A549 (cell line): ENCODE data around the gene SALL1. TPM values are rescaled to one million over a fixed set of nuclear protein-coding genes. Genes with fewer than 3 reads are reported as not detected.

Source experiments
- ATAC-seq, 2 experiments: fragments of 200-7000 bp in 1 of 2; fragments of >200 bp in 1 of 2; cut with Nextera tagmentation in 1 of 2; cut with Tn5 transposase in 1 of 2; 3 replicates each; pipeline versions ENCODE4 v1.8.0 to v1.9.1; 2018 to 2020; ENCODE audit warnings: mild to moderate bottlenecking in 1 of 2, moderate library complexity in 1 of 2
- CTCF ChIA-PET: fragments of 300-600 bp; sonication (Branson Sonifier 250); formaldehyde crosslinking; extraction: SDS; loops from one replicate; lab custom pipeline; 2021; ENCODE audit warnings: antibody characterized with exemption, inconsistent platforms; lab: Yijun Ruan, JAX
- POLR2A ChIA-PET: fragments of 350-600 bp; formaldehyde crosslinking; extraction: SDS; loops from one replicate; lab custom pipeline; 2021; ENCODE audit warnings: antibody characterized with exemption, inconsistent platforms; lab: Yijun Ruan, JAX
- DNase-seq, 2 experiments: peaks; one replicate each; pipeline versions ENCODE4 v3.0.0 to v3.0.0-alpha.2; 2011 to 2016; ENCODE audit warnings: low read depth in 1 of 2, low spot score in 1 of 2
- FAIRE-seq: peaks from 2 replicates; lab custom pipeline; 2011; peaks lifted over from hg19 to GRCh38; lab: Jason Lieb, UNC
- H3K27ac ChIP-seq, 2 experiments: fragments of >200 bp; sonication (Bioruptor Twin); formaldehyde crosslinking; 3 replicates each; pipeline ENCODE4 v1.5.1; 2016 to 2017
- H3K4me1 ChIP-seq: fragments of >200 bp; sonication (Bioruptor Twin); formaldehyde crosslinking; 3 replicates; pipeline ENCODE4 v1.6.1; 2016
- H3K4me2 ChIP-seq: fragments of >200 bp; sonication (Bioruptor Twin); formaldehyde crosslinking; 3 replicates; pipeline ENCODE4 v1.6.1; 2016
- H3K4me3 ChIP-seq: fragments of >200 bp; sonication (Bioruptor Twin); formaldehyde crosslinking; 3 replicates; pipeline ENCODE4 v1.5.1; 2016
- H3K9me3 ChIP-seq: fragments of >200 bp; sonication (Bioruptor Twin); formaldehyde crosslinking; 3 replicates; pipeline ENCODE4 v1.6.1; 2016
- CBX8 ChIP-seq: fragments of 200-600 bp; sonication (generic); IDR thresholded peaks from 2 replicates; pipeline ENCODE4 v1.6.1; 2016
- CEBPB ChIP-seq, 2 experiments: fragments of >200 bp in 1 of 2; sonication (Bioruptor Twin) in 1 of 2; formaldehyde crosslinking in 1 of 2; IDR thresholded peaks; 2 replicates each; pipeline ENCODE4 v1.6.1; 2012 to 2016
- CHD2 ChIP-seq: fragments of 150-350 bp; IDR thresholded peaks from 2 replicates; pipeline ENCODE4 v1.6.1; 2014; ENCODE audit warnings: low read length; ENCODE audit not compliant: partially characterized antibody
- E2F6 ChIP-seq: IDR thresholded peaks from 2 replicates; pipeline ENCODE4 v1.6.1; 2012; ENCODE audit warnings: low read depth, borderline replicate concordance
- EHF ChIP-seq: fragments of 250-450 bp; sonication (Bioruptor Pico); IDR thresholded peaks from 2 replicates; pipeline ENCODE4 v1.5.0; 2020; ENCODE audit warnings: mild to moderate bottlenecking
- EHMT2 ChIP-seq: fragments of 200-600 bp; sonication (generic); IDR thresholded peaks from 2 replicates; pipeline ENCODE4 v1.6.1; 2016; ENCODE audit warnings: antibody characterized with exemption, low read depth, mild to moderate bottlenecking, moderate library complexity
- EP300 ChIP-seq, 2 experiments: fragments of >200 bp; sonication (Bioruptor Twin); formaldehyde crosslinking; IDR thresholded peaks; 2 replicates in 1 of 2; 3 replicates in 1 of 2; pipeline ENCODE4 v1.6.1; 2016 to 2017
- ESRRA ChIP-seq: fragments of 150-350 bp; IDR thresholded peaks from 2 replicates; pipeline ENCODE4 v1.6.1; 2014; ENCODE audit warnings: mild to moderate bottlenecking, low read length, borderline replicate concordance
- FOSB ChIP-seq: fragments of 250-450 bp; sonication (Bioruptor Pico); IDR thresholded peaks from 2 replicates; pipeline ENCODE4 v1.5.0; 2020; ENCODE audit warnings: mild to moderate bottlenecking, moderate library complexity
- FOSL2 ChIP-seq, 2 experiments: fragments of 450-650 bp in 1 of 2; fragments of >200 bp in 1 of 2; sonication (Bioruptor Twin) in 1 of 2; formaldehyde crosslinking; IDR thresholded peaks; 2 replicates each; pipeline versions ENCODE4 v1.5.0 to v1.6.1; 2016 to 2020; ENCODE audit warnings: mild to moderate bottlenecking in 1 of 2, moderate library complexity in 1 of 2
- FOXS1 ChIP-seq: fragments of 250-450 bp; sonication (Bioruptor Pico); IDR thresholded peaks from 2 replicates; pipeline ENCODE4 v1.5.0; 2020; ENCODE audit warnings: mild to moderate bottlenecking, moderate library complexity
- GATA3 ChIP-seq: IDR thresholded peaks from 2 replicates; pipeline ENCODE4 v1.6.1; 2012; ENCODE audit warnings: borderline replicate concordance
- HDAC2 ChIP-seq: fragments of 200-600 bp; sonication (generic); IDR thresholded peaks from 2 replicates; pipeline ENCODE4 v1.6.1; 2016
- HEYL ChIP-seq: fragments of 250-450 bp; sonication (Bioruptor Pico); IDR thresholded peaks from 2 replicates; pipeline ENCODE4 v1.8.0; 2021; ENCODE audit warnings: mild to moderate bottlenecking, moderate library complexity
- JUNB ChIP-seq: fragments of >200 bp; sonication (Bioruptor Twin); formaldehyde crosslinking; IDR thresholded peaks from 2 replicates; pipeline ENCODE4 v1.6.1; 2016
- MYC ChIP-seq: IDR thresholded peaks from 2 replicates; pipeline ENCODE4 v1.6.1; 2012; ENCODE audit warnings: mild to moderate bottlenecking, inconsistent platforms, low read length, improper control_type of control experiment, borderline replicate concordance
- NPAS2 ChIP-seq: fragments of 250-450 bp; sonication (Bioruptor Pico); IDR thresholded peaks from 2 replicates; pipeline ENCODE4 v1.8.0; 2022; ENCODE audit warnings: mild to moderate bottlenecking, moderate library complexity, borderline replicate concordance
- NR3C1 ChIP-seq: fragments of >200 bp; sonication (Bioruptor Twin); formaldehyde crosslinking; IDR thresholded peaks from 3 replicates; pipeline ENCODE4 v1.6.1; 2017
- PBX3 ChIP-seq: IDR thresholded peaks from 2 replicates; pipeline ENCODE4 v1.6.1; 2012
- PHF8 ChIP-seq: fragments of 200-600 bp; sonication (generic); IDR thresholded peaks from 2 replicates; pipeline ENCODE4 v1.6.1; 2016; ENCODE audit warnings: low read depth, mild to moderate bottlenecking, antibody characterized with exemption, moderate library complexity, borderline replicate concordance
- POLR2AphosphoS2 ChIP-seq: conservative IDR thresholded peaks from 2 replicates; pipeline ENCODE4 v1.6.1; 2012; ENCODE audit warnings: low read length, improper control_type of control experiment, inconsistent platforms
- RAD21 ChIP-seq, 2 experiments: fragments of >200 bp in 1 of 2; sonication (Bioruptor Twin) in 1 of 2; formaldehyde crosslinking in 1 of 2; IDR thresholded peaks in 1 of 2; conservative IDR thresholded peaks in 1 of 2; 2 replicates in 1 of 2; 3 replicates in 1 of 2; pipeline ENCODE4 v1.6.1; 2012 to 2018; ENCODE audit warnings: inconsistent platforms in 1 of 2
- RCOR1 ChIP-seq: fragments of 150-350 bp; IDR thresholded peaks from 2 replicates; pipeline ENCODE4 v1.6.1; 2014; ENCODE audit warnings: antibody characterized with exemption, low read length, low read depth
- RFX5 ChIP-seq: fragments of 450-650 bp; IDR thresholded peaks from 2 replicates; pipeline ENCODE4 v1.7.1; 2014; ENCODE audit warnings: antibody characterized with exemption, mild to moderate bottlenecking, moderate library complexity
- ZC3H11A ChIP-seq: fragments of 450-650 bp; IDR thresholded peaks from 2 replicates; pipeline ENCODE4 v1.6.1; 2014; ENCODE audit warnings: antibody characterized with exemption, mild to moderate bottlenecking
- ZFP36 ChIP-seq: fragments of 450-650 bp; IDR thresholded peaks from 2 replicates; pipeline ENCODE4 v1.6.1; 2014; ENCODE audit warnings: borderline replicate concordance; ENCODE audit not compliant: partially characterized antibody
- ZNF302 ChIP-seq: fragments of 250-450 bp; sonication (Bioruptor Pico); IDR thresholded peaks from 2 replicates; pipeline ENCODE4 v1.9.0; 2021; ENCODE audit warnings: inconsistent platforms, mild to moderate bottlenecking, moderate library complexity
- WGBS: methylation state at CpG from one replicate; pipeline ENCODE4 v1.1.6; 2017; ENCODE audit errors: missing lambda C conversion rate; 5-methylcytosine and 5-hydroxymethylcytosine counted together
- polyA plus RNA-seq, 4 experiments: library from polyadenylated mRNA; depleted of rRNA in 3 of 4; stranded (reverse); fragments of >200 nt; fragmentation: RNase III in 1 of 4; extraction: RNeasy Plus Mini Kit Qiagen cat#74134 plus additional on column Dnase treatment in 1 of 4; gene quantifications; 2 replicates in 3 of 4; 3 replicates in 1 of 4; pipeline ENCODE4 v1.2.3, GENCODE V29; 2011 to 2017
- TF ChIP-seq, protein P1 (sequence below): fragments of 150-350 bp; IDR thresholded peaks from 2 replicates; pipeline ENCODE4 v1.6.1; 2014; ENCODE audit warnings: low read depth, mild to moderate bottlenecking, low read length
- TF ChIP-seq, protein P2 (sequence below): fragments of 200-600 bp; sonication (generic); IDR thresholded peaks from 2 replicates; pipeline ENCODE4 v1.6.1; 2016; ENCODE audit warnings: antibody characterized with exemption, mild to moderate bottlenecking, moderate library complexity

Gene SALL1
- polyA plus RNA-seq, 2 of the 4 experiments (the other 2 are of a cell fraction) = 0.13 to 0.28 TPM

DNA sequence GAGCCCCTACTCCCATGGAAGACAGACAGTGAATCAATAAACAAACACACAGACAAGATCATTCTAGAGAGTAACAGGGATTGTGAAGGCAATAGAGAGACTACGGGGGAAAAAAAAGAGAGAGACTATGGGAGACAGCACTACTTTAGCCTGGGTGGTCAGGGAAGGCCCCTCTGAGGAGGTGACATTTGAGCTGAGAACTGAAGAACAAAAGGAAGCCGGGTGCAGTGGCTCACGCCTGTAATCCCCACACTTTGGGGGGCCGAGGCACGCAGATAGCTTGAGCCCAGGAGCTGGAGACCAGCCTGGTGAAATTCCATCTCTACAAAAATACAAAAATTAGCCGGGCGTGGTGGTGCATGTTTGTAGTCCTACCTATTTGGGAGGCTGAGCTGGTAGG is 29.2 kb downstream of the SALL1 start:
- WGBS = 8% methylated on average over 7 of the region's 7 CpGs
- Histone ChIP-seq H3K4me3 (no peak overlapping the region), H3K4me2 (no peak overlapping the region), H3K27ac (no peak overlapping the region), H3K4me1 (no peaks in the 10 kb centered on the region), H3K9me3 (no peaks in the 10 kb centered on the region)
- FAIRE-seq (no peak), ATAC-seq (no peak), DNase-seq (no peak)
- ChIA-PET POLR2A (no interaction called here), CTCF (no interaction called here)
- TF ChIP-seq HEYL (CRISPR knock-in tag) (no peak), ZFP36 (no peak), NPAS2 (CRISPR knock-in tag) (no peak), RFX5 (no peak), FOSB (CRISPR knock-in tag) (no peak), CBX8 (no peak), GATA3 (no peak), ESRRA (no peak), RCOR1 (no peak), ZNF302 (no peak), JUNB (no peak), CEBPB (IDR thresholded peaks at IDR 0.05) (no peak), HDAC2 (no peak), PHF8 (no peak), NR3C1 (no peak), CHD2 (no peak), ZC3H11A (no peak), RAD21 (conservative IDR thresholded peaks at IDR 0.05 in 1 of 2, IDR thresholded peaks at IDR 0.05 in 1 of 2) (no peak), E2F6 (no peak), EP300 (IDR thresholded peaks at IDR 0.05) (no peak)

- Histone ChIP-seq H3K27ac (no peak overlapping the region), H3K4me3 (no peak overlapping the region), H3K4me1 (no peaks in the 10 kb centered on the region), H3K9me3 (no peaks in the 10 kb centered on the region), H3K4me2 (no peak overlapping the region)
- ATAC-seq = no peak
- ChIA-PET POLR2A (no interaction called here), CTCF (no interaction called here)
- FAIRE-seq = no peak
- no peak for DNase-seq
- 2% methylated on average over 3 of the region's 3 CpGs for WGBS
- TF ChIP-seq FOSL2 (IDR thresholded peaks at IDR 0.05) (no peak), FOSL2 (CRISPR knock-in tag; IDR thresholded peaks at IDR 0.05) (no peak), EHF (CRISPR knock-in tag) (no peak), JUNB (no peak), MYC (no peak), FOXS1 (CRISPR knock-in tag) (no peak), RAD21 (conservative IDR thresholded peaks at IDR 0.05 in 1 of 2, IDR thresholded peaks at IDR 0.05 in 1 of 2) (no peak), PBX3 (no peak), POLR2AphosphoS2 (no peak), ZNF302 (no peak), EHMT2 (no peak), ZC3H11A (no peak), E2F6 (no peak)
- TF ChIP-seq, protein P1, sequence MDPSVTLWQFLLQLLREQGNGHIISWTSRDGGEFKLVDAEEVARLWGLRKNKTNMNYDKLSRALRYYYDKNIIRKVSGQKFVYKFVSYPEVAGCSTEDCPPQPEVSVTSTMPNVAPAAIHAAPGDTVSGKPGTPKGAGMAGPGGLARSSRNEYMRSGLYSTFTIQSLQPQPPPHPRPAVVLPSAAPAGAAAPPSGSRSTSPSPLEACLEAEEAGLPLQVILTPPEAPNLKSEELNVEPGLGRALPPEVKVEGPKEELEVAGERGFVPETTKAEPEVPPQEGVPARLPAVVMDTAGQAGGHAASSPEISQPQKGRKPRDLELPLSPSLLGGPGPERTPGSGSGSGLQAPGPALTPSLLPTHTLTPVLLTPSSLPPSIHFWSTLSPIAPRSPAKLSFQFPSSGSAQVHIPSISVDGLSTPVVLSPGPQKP = no peak
- TF ChIP-seq, protein P2, sequence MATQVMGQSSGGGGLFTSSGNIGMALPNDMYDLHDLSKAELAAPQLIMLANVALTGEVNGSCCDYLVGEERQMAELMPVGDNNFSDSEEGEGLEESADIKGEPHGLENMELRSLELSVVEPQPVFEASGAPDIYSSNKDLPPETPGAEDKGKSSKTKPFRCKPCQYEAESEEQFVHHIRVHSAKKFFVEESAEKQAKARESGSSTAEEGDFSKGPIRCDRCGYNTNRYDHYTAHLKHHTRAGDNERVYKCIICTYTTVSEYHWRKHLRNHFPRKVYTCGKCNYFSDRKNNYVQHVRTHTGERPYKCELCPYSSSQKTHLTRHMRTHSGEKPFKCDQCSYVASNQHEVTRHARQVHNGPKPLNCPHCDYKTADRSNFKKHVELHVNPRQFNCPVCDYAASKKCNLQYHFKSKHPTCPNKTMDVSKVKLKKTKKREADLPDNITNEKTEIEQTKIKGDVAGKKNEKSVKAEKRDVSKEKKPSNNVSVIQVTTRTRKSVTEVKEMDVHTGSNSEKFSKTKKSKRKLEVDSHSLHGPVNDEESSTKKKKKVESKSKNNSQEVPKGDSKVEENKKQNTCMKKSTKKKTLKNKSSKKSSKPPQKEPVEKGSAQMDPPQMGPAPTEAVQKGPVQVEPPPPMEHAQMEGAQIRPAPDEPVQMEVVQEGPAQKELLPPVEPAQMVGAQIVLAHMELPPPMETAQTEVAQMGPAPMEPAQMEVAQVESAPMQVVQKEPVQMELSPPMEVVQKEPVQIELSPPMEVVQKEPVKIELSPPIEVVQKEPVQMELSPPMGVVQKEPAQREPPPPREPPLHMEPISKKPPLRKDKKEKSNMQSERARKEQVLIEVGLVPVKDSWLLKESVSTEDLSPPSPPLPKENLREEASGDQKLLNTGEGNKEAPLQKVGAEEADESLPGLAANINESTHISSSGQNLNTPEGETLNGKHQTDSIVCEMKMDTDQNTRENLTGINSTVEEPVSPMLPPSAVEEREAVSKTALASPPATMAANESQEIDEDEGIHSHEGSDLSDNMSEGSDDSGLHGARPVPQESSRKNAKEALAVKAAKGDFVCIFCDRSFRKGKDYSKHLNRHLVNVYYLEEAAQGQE = no peak
- TF ChIP-seq, all 56 proteins: peak for 0
Observed at GRCh38 chr16:51120730-51121347, 30.2 kb downstream of the SALL1 start.
